Sigmoid colon (tissue), 7 donors: ENCODE data around the gene FITM1. TPM values are rescaled to one million over a fixed set of nuclear protein-coding genes. Genes with fewer than 3 reads are reported as not detected.

ENCODE experiments used
- DNase-seq: peaks from one replicate; pipeline ENCODE4 v3.0.0-alpha.2; 2019
- H3K27ac ChIP-seq, 4 donors: fragments of 200-600 bp; sonication (generic); one replicate each; pipeline ENCODE4 v1.5.1; 2016 to 2019; ENCODE audit warnings: mild to moderate bottlenecking in 1 of 4
- H3K27me3 ChIP-seq, 3 donors: fragments of 200-600 bp; sonication (generic); one replicate each; pipeline ENCODE4 v1.5.1; 2019; ENCODE audit warnings: mild to moderate bottlenecking in 1 of 3
- H3K36me3 ChIP-seq, 4 donors: fragments of 200-600 bp; sonication (generic); one replicate each; pipeline ENCODE4 v1.5.1; 2016 to 2019
- H3K4me1 ChIP-seq, 4 donors: fragments of 200-600 bp; sonication (generic); one replicate each; pipeline ENCODE4 v1.5.1; 2017 to 2019
- H3K4me3 ChIP-seq, 4 donors: fragments of 200-600 bp; sonication (generic); one replicate each; pipeline ENCODE4 v1.5.1; 2017 to 2019; ENCODE audit warnings: mild to moderate bottlenecking in 2 of 4, moderate library complexity in 1 of 4
- H3K9me3 ChIP-seq, 4 donors: fragments of 200-600 bp in 3 of 4; sonication (generic) in 3 of 4; one replicate each; pipeline versions ENCODE4 v1.5.1 to v1.6.1; 2013 to 2019
- CTCF ChIP-seq, 4 experiments: fragments of 450-650 bp in 3 of 4; fragments of 200-600 bp in 1 of 4; IDR thresholded peaks; one replicate each; pipeline ENCODE4 v1.5.1; 2016 to 2019; ENCODE audit warnings: antibody characterized with exemption in 4 of 4, mild to moderate bottlenecking in 3 of 4, moderate library complexity in 2 of 4
- EP300 ChIP-seq, 4 donors: sonication (generic); formaldehyde crosslinking; IDR thresholded peaks; one replicate each; pipeline ENCODE4 v1.6.1; 2017; ENCODE audit warnings: antibody characterized with exemption in 4 of 4
- POLR2A ChIP-seq, 2 donors: fragments of 450-650 bp; IDR thresholded peaks; one replicate each; pipeline ENCODE4 v1.6.1; 2016; ENCODE audit warnings: antibody characterized with exemption in 2 of 2, mild to moderate bottlenecking in 2 of 2, moderate library complexity in 2 of 2
- POLR2AphosphoS5 ChIP-seq, 4 donors: sonication (generic); formaldehyde crosslinking; IDR thresholded peaks; one replicate each; pipeline ENCODE4 v1.6.1; 2017; ENCODE audit warnings: antibody characterized with exemption in 4 of 4
- WGBS, 2 donors: extraction: QIAGEN DNeasy Blood & Tissue Kit; methylation state at CpG; one replicate each; pipeline ENCODE4 v1.1.7; 2013; 5-methylcytosine and 5-hydroxymethylcytosine counted together
- intact Hi-C: fragments of 100-400 bp; cut with DNase I; formaldehyde crosslinking; loops from one replicate; pipeline ENCODE4 v1.15.1; 2023
- polyA plus RNA-seq, 3 donors: library from polyadenylated mRNA; stranded (reverse); fragments of 200-250 nt; gene quantifications; one replicate each; pipeline ENCODE4 v1.2.3, GENCODE V29; 2013
- total RNA-seq, 4 donors: library from RNA; depleted of rRNA; stranded (reverse); fragments of >200 nt; gene quantifications; one replicate each; pipeline ENCODE4 v1.1.0, GENCODE V29; 2016
- donor health status: healthy with polysubstance abuse.
- donor health status: Bipolar disorder and iron deficiency.
- donor health status: healthy.

FITM1 gene
- total and polyA plus RNA-seq, 7 donors: 0.33 to 1.8 TPM; not detected in 5

- Histone ChIP-seq H3K27me3 (no peaks in the 10 kb centered on the region), H3K27ac (no peak overlapping the region), H3K4me3 (no peak overlapping the region), H3K9me3 (no peaks in the 10 kb centered on the region), H3K4me1 (peaks cover 0 to 40% (median 28%) of the 10 kb centered on the region in 4 donors), H3K36me3 (peaks cover 22 to 68% (median 41%) of the 10 kb centered on the region in 4 donors)
- WGBS, 2 donors: 87 to 94% methylated on average over 14 of the region's 14 CpGs
- TF ChIP-seq CTCF (IDR thresholded peaks at IDR 0.05) (no peak), POLR2A (IDR thresholded peaks at IDR 0.05) (no peak), POLR2AphosphoS5 (IDR thresholded peaks at IDR 0.05) (no peak), EP300 (IDR thresholded peaks at IDR 0.05) (no peak)
- intact Hi-C loops: no loop called here
- no peak for DNase-seq
These were observed 34.1 kb downstream of the FITM1 start for GRCh38 chr14:24164518-24164991.

GRCh38 chr14:24165785-24166184 lies 35.3 kb downstream of the FITM1 start:
- Histone ChIP-seq H3K36me3 (peaks cover 18 to 57% (median 41%) of the 10 kb centered on the region in 4 donors), H3K27me3 (no peaks in the 10 kb centered on the region), H3K9me3 (no peaks in the 10 kb centered on the region), H3K4me1 (peaks cover 0 to 35% (median 24%) of the 10 kb centered on the region in 4 donors), H3K27ac (no peak overlapping the region), H3K4me3 (no peak overlapping the region)
- 94 to 98% methylated on average over 5 of the region's 5 CpGs for WGBS, 2 donors
- intact Hi-C loops: no loop called here
- no peak for DNase-seq
- no peak for TF ChIP-seq EP300 (IDR thresholded peaks at IDR 0.05)
- no peak for TF ChIP-seq POLR2A (IDR thresholded peaks at IDR 0.05)
- no peak for TF ChIP-seq CTCF (IDR thresholded peaks at IDR 0.05)
- TF ChIP-seq POLR2AphosphoS5 (IDR thresholded peaks at IDR 0.05): no peak

GRCh38 chr14:24167469-24168114 lies 37.1 kb downstream of the FITM1 start:
- TF ChIP-seq POLR2AphosphoS5 (IDR thresholded peaks at IDR 0.05) (no peak), EP300 (IDR thresholded peaks at IDR 0.05) (no peak), CTCF (IDR thresholded peaks at IDR 0.05) (no peak), POLR2A (IDR thresholded peaks at IDR 0.05) (no peak)
- Histone ChIP-seq H3K27ac (no peak overlapping the region), H3K9me3 (no peaks in the 10 kb centered on the region), H3K36me3 (peaks cover 18 to 57% (median 41%) of the 10 kb centered on the region in 4 donors), H3K4me1 (peaks cover 0 to 38% (median 24%) of the 10 kb centered on the region in 4 donors), H3K4me3 (no peak overlapping the region), H3K27me3 (no peaks in the 10 kb centered on the region)
- 88 to 91% methylated on average over 3 of the region's 3 CpGs for WGBS, 2 donors
- intact Hi-C loops: no loop called here
- DNase-seq: no peak

- no peaks in the 10 kb centered on the region for H3K9me3 ChIP-seq
- H3K36me3 ChIP-seq: peaks cover 3 to 18% (median 7%) of the 10 kb centered on the region in 4 donors
- peak within 1 kb of the TSS; percentile 31 to 56 (median 48) for H3K4me3 ChIP-seq
- 19 to 74% methylated on average over 63 of the region's 63 CpGs for WGBS, 2 donors
- intact Hi-C loops: no loop called here
- TF ChIP-seq EP300 (IDR thresholded peaks at IDR 0.05) (no peak), POLR2A (IDR thresholded peaks at IDR 0.05) (no peak), CTCF (IDR thresholded peaks at IDR 0.05) (no peak), POLR2AphosphoS5 (IDR thresholded peaks at IDR 0.05) (peak in 3 of 4 donors; percentile 4 to 66 (median 55))
- no peaks in the 10 kb centered on the region for H3K27me3 ChIP-seq
- H3K27ac ChIP-seq: peak within 1 kb of the TSS; percentile 32 to 70 (median 66)
- peaks cover 0 to 20% (median 16%) of the 10 kb centered on the region in 4 donors for H3K4me1 ChIP-seq
- DNase-seq: peak; percentile 95
These were observed 41.2 kb downstream of the FITM1 start, which contains the start of gene REC8 for GRCh38 chr14:24171422-24172260. REC8 (plus strand) TSS chr14:24172080; CDS start chr14:24172553, 473 bp downstream.
